Measurements from ENCODE around the gene GAS2.
"Not testable (repeated sequence)": the region's sequence is repeated elsewhere in the genome, so short reads cannot be mapped to it uniquely, and the experiment has no call there.

The GAS2 gene

GRCh38 chr11:22641559-22641958 lies 24.9 kb upstream of the GAS2 start:
- no peak overlapping the region for H3K4me3 ChIP-seq (ENCODE audit: low read depth in 1 of 2, low read length in 1 of 2)
- no peaks in the 10 kb centered on the region for H3K36me3 ChIP-seq
- H3K9me3 ChIP-seq, result no peaks in the 10 kb centered on the region
- H3K4me1 ChIP-seq (ENCODE audit: control insufficient read depth in 1 of 2, insufficient read depth in 1 of 2, low read depth in 1 of 2, low read length in 1 of 2), result no peaks in the 10 kb centered on the region
- H3K27ac ChIP-seq, result no peak overlapping the region
- TF ChIP-seq CTCF (IDR thresholded peaks at IDR 0.05), result no peak
- H3K27me3 ChIP-seq, result no peaks in the 10 kb centered on the region

- H3K4me1 ChIP-seq (ENCODE audit: control insufficient read depth in 1 of 2, insufficient read depth in 1 of 2, low read depth in 1 of 2, low read length in 1 of 2), result peaks cover 16 to 22% of the 10 kb centered on the region in 2 experiments
- not testable (repeated sequence) for H3K4me3 ChIP-seq (ENCODE audit: low read depth in 1 of 2, low read length in 1 of 2); H3K36me3 ChIP-seq; H3K27me3 ChIP-seq; H3K9me3 ChIP-seq; H3K27ac ChIP-seq
Measured at GRCh38 chr11:22652346-22652745, 14.1 kb upstream of the GAS2 start.

- Histone ChIP-seq H3K4me3 (ENCODE audit: low read depth in 1 of 2, low read length in 1 of 2) (no peak overlapping the region), H3K4me1 (ENCODE audit: control insufficient read depth in 1 of 2, insufficient read depth in 1 of 2, low read depth in 1 of 2, low read length in 1 of 2) (peaks cover 25 to 28% of the 10 kb centered on the region in 2 experiments), H3K36me3 (no peaks in the 10 kb centered on the region), H3K9me3 (no peaks in the 10 kb centered on the region), H3K27ac (peak overlapping the region; percentile 77), H3K27me3 (no peaks in the 10 kb centered on the region)
- TF ChIP-seq CTCF (IDR thresholded peaks at IDR 0.05), result no peak
Measured at GRCh38 chr11:22656130-22656529, 10.3 kb upstream of the GAS2 start.

- Histone ChIP-seq H3K27ac (peak overlapping the region; percentile 77), H3K27me3 (no peaks in the 10 kb centered on the region), H3K4me3 (ENCODE audit: low read depth in 1 of 2, low read length in 1 of 2) (no peak overlapping the region), H3K4me1 (ENCODE audit: control insufficient read depth in 1 of 2, insufficient read depth in 1 of 2, low read depth in 1 of 2, low read length in 1 of 2) (peaks cover 25 to 28% of the 10 kb centered on the region in 2 experiments), H3K9me3 (no peaks in the 10 kb centered on the region), H3K36me3 (no peaks in the 10 kb centered on the region)
- TF ChIP-seq CTCF (IDR thresholded peaks at IDR 0.05), result no peak
Measured at GRCh38 chr11:22657101-22657694, 9.2 kb upstream of the GAS2 start.

- no peak overlapping the region for H3K27ac ChIP-seq
- peaks cover 25 to 28% of the 10 kb centered on the region in 2 experiments for H3K4me1 ChIP-seq (ENCODE audit: control insufficient read depth in 1 of 2, insufficient read depth in 1 of 2, low read depth in 1 of 2, low read length in 1 of 2)
- TF ChIP-seq CTCF (IDR thresholded peaks at IDR 0.05), result no peak
- no peak overlapping the region for H3K4me3 ChIP-seq (ENCODE audit: low read depth in 1 of 2, low read length in 1 of 2)
- no peaks in the 10 kb centered on the region for H3K36me3 ChIP-seq
- H3K27me3 ChIP-seq, result peaks cover 14% of the 10 kb centered on the region
- no peaks in the 10 kb centered on the region for H3K9me3 ChIP-seq
Measured at GRCh38 chr11:22659783-22660182, 6.6 kb upstream of the GAS2 start.

- peaks cover 85% of the 10 kb centered on the region for H3K27me3 ChIP-seq
Measured at GRCh38 chr11:22666688-22667439, 453 bp downstream of the GAS2 start.

More at GRCh38 chr11:22666688-22667439, 453 bp downstream of the GAS2 start:
- peak overlapping the region; percentile 30 to 46 for H3K4me3 ChIP-seq (ENCODE audit: low read depth in 1 of 2, low read length in 1 of 2)
- H3K4me1 ChIP-seq (ENCODE audit: control insufficient read depth in 1 of 2, insufficient read depth in 1 of 2, low read depth in 1 of 2, low read length in 1 of 2), result peaks cover 0 to 14% of the 10 kb centered on the region in 2 experiments
- H3K36me3 ChIP-seq, result no peaks in the 10 kb centered on the region
- no peak for TF ChIP-seq CTCF (IDR thresholded peaks at IDR 0.05)
- H3K27ac ChIP-seq, result no peak overlapping the region
- H3K9me3 ChIP-seq, result no peaks in the 10 kb centered on the region
